ENCODE results near the gene AKT1. TPM values are rescaled to one million over a fixed set of nuclear protein-coding genes. Genes with fewer than 3 reads are reported as not detected.

Gene AKT1
- total and polyA plus RNA-seq, 2 of the 13 experiments (the other 11 are each of a cell fraction or from before 2014, with no cell fraction given): 96.2 to 116 TPM

DNA sequence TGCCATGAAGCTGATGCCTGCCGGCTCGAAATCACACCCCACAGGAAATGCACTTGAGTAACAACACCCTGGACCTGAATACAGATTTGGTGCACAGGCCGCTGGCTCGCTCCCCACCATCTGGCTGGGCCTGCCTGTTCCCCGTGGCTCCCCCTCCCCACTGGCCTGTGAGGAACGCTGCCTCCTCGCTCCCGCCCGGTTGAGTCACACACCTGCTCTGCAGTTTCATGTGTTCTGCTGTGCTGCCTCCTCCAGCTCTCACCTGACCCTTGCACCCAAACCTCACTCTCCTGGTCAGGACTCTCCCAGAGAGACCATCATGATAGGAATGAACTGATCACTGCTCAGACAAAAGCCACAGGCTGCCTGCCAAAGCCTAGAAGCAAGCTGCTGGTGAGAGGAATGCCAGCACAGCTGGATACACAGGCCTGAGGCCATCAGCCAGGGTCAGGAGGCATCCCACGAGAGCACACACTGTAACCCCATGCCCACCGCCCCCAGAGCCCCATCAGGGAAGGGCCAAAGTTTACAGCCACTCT is 46.4 kb downstream of the AKT1 start (continued):
- TF ChIP-seq, protein P1, sequence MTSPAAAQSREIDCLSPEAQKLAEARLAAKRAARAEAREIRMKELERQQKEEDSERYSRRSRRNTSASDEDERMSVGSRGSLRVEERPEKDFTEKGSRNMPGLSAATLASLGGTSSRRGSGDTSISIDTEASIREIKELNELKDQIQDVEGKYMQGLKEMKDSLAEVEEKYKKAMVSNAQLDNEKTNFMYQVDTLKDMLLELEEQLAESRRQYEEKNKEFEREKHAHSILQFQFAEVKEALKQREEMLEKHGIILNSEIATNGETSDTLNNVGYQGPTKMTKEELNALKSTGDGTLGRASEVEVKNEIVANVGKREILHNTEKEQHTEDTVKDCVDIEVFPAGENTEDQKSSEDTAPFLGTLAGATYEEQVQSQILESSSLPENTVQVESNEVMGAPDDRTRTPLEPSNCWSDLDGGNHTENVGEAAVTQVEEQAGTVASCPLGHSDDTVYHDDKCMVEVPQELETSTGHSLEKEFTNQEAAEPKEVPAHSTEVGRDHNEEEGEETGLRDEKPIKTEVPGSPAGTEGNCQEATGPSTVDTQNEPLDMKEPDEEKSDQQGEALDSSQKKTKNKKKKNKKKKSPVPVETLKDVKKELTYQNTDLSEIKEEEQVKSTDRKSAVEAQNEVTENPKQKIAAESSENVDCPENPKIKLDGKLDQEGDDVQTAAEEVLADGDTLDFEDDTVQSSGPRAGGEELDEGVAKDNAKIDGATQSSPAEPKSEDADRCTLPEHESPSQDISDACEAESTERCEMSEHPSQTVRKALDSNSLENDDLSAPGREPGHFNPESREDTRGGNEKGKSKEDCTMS (CRISPR knock-in tag; conservative IDR thresholded peaks at IDR 0.05): no peak
- no peak for TF ChIP-seq ZNF296 (CRISPR knock-in tag; conservative IDR thresholded peaks at IDR 0.05)
- no peak for TF ChIP-seq NFE2 (CRISPR knock-in tag; IDR thresholded peaks at IDR 0.05)
- no peak for TF ChIP-seq ZEB1 (IDR thresholded peaks at IDR 0.05; ENCODE audit: insufficient replicate concordance, low read depth)
- TF ChIP-seq, protein P2, sequence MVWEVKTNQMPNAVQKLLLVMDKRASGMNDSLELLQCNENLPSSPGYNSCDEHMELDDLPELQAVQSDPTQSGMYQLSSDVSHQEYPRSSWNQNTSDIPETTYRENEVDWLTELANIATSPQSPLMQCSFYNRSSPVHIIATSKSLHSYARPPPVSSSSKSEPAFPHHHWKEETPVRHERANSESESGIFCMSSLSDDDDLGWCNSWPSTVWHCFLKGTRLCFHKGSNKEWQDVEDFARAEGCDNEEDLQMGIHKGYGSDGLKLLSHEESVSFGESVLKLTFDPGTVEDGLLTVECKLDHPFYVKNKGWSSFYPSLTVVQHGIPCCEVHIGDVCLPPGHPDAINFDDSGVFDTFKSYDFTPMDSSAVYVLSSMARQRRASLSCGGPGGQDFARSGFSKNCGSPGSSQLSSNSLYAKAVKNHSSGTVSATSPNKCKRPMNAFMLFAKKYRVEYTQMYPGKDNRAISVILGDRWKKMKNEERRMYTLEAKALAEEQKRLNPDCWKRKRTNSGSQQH (CRISPR knock-in tag; IDR thresholded peaks at IDR 0.05; ENCODE audit: low read depth): 0 out of 2 replicates have a peak, but pooled peaks have one; percentile 50
- TF ChIP-seq TRIM24 (CRISPR knock-in tag; IDR thresholded peaks at IDR 0.05): no peak
- TF ChIP-seq, protein P3, sequence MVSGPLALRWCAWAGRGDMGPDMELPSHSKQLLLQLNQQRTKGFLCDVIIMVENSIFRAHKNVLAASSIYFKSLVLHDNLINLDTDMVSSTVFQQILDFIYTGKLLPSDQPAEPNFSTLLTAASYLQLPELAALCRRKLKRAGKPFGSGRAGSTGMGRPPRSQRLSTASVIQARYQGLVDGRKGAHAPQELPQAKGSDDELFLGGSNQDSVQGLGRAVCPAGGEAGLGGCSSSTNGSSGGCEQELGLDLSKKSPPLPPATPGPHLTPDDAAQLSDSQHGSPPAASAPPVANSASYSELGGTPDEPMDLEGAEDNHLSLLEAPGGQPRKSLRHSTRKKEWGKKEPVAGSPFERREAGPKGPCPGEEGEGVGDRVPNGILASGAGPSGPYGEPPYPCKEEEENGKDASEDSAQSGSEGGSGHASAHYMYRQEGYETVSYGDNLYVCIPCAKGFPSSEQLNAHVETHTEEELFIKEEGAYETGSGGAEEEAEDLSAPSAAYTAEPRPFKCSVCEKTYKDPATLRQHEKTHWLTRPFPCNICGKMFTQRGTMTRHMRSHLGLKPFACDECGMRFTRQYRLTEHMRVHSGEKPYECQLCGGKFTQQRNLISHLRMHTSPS (CRISPR knock-in tag; IDR thresholded peaks at IDR 0.05; ENCODE audit: low read depth): peak; percentile 77; the same call in 1 of the 2 replicates
- TF ChIP-seq, protein P4, sequence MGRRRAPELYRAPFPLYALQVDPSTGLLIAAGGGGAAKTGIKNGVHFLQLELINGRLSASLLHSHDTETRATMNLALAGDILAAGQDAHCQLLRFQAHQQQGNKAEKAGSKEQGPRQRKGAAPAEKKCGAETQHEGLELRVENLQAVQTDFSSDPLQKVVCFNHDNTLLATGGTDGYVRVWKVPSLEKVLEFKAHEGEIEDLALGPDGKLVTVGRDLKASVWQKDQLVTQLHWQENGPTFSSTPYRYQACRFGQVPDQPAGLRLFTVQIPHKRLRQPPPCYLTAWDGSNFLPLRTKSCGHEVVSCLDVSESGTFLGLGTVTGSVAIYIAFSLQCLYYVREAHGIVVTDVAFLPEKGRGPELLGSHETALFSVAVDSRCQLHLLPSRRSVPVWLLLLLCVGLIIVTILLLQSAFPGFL (CRISPR knock-in tag; IDR thresholded peaks at IDR 0.05): no peak
- no peak for TF ChIP-seq ZNF703 (CRISPR knock-in tag; IDR thresholded peaks at IDR 0.05; ENCODE audit: borderline replicate concordance)
- peak; percentile 73 for TF ChIP-seq GATAD2A (CRISPR knock-in tag; IDR thresholded peaks at IDR 0.05)
- TF ChIP-seq KDM2A (CRISPR knock-in tag; IDR thresholded peaks at IDR 0.05; ENCODE audit: borderline replicate concordance, low read depth): peak; percentile 61; the same call in 1 of the 2 replicates
- peak; percentile 86 for TF ChIP-seq TBX2 (CRISPR knock-in tag; IDR thresholded peaks at IDR 0.05; ENCODE audit: borderline replicate concordance)
- TF ChIP-seq, protein P5, sequence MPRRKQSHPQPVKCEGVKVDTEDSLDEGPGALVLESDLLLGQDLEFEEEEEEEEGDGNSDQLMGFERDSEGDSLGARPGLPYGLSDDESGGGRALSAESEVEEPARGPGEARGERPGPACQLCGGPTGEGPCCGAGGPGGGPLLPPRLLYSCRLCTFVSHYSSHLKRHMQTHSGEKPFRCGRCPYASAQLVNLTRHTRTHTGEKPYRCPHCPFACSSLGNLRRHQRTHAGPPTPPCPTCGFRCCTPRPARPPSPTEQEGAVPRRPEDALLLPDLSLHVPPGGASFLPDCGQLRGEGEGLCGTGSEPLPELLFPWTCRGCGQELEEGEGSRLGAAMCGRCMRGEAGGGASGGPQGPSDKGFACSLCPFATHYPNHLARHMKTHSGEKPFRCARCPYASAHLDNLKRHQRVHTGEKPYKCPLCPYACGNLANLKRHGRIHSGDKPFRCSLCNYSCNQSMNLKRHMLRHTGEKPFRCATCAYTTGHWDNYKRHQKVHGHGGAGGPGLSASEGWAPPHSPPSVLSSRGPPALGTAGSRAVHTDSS (CRISPR knock-in tag; conservative IDR thresholded peaks at IDR 0.05): no peak
- no peak for TF ChIP-seq SCMH1 (CRISPR knock-in tag; IDR thresholded peaks at IDR 0.05; ENCODE audit: borderline replicate concordance)
- TF ChIP-seq NONO (IDR thresholded peaks at IDR 0.05): no peak
- peak; percentile 86 for TF ChIP-seq NONO (CRISPR knock-in tag; conservative IDR thresholded peaks at IDR 0.05)
- no peak for TF ChIP-seq TOE1 (CRISPR knock-in tag; IDR thresholded peaks at IDR 0.05)
- no peak for TF ChIP-seq SOX13 (IDR thresholded peaks at IDR 0.05)
- 0 out of 4 replicates have a peak, but pooled peaks of 1 of the 2 experiments have one; percentile 21 for TF ChIP-seq SOX13 (CRISPR knock-in tag; conservative IDR thresholded peaks at IDR 0.05 in 1 of 2, IDR thresholded peaks at IDR 0.05 in 1 of 2)
- TF ChIP-seq HCFC1 (IDR thresholded peaks at IDR 0.05; ENCODE audit: low read depth, low read length): no peak
- TF ChIP-seq, protein P6, sequence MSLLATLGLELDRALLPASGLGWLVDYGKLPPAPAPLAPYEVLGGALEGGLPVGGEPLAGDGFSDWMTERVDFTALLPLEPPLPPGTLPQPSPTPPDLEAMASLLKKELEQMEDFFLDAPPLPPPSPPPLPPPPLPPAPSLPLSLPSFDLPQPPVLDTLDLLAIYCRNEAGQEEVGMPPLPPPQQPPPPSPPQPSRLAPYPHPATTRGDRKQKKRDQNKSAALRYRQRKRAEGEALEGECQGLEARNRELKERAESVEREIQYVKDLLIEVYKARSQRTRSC (CRISPR knock-in tag; IDR thresholded peaks at IDR 0.05; ENCODE audit: low read depth): no peak
